Measurements from ENCODE around the gene NLGN3. TPM values are rescaled to one million over a fixed set of nuclear protein-coding genes. Genes with fewer than 3 reads are reported as not detected.

The NLGN3 gene
- total RNA-seq, 1 donor from 2014 or later: under 0.01 TPM

- FAIRE-seq (no peak), DNase-seq (ENCODE audit: low read depth) (no peak)
- no peak for TF ChIP-seq CTCF (IDR thresholded peaks at IDR 0.05; ENCODE audit: insufficient read depth, low read length, severe bottlenecking)
- Histone ChIP-seq H3K4me3 (ENCODE audit: low read depth, low read length) (no peak overlapping the region), H3K27me3 (ENCODE audit: control insufficient read depth, insufficient read depth, low read length) (no peaks in the 10 kb centered on the region), H3K36me3 (ENCODE audit: control insufficient read depth, insufficient read depth, low read length) (no peaks in the 10 kb centered on the region)
Observed at GRCh38 chrX:71168134-71168533, 23.5 kb downstream of the NLGN3 start.

GRCh38 chrX:71169586-71169985, 24.9 kb downstream of the NLGN3 start:
- no peak overlapping the region for H3K4me3 ChIP-seq (ENCODE audit: low read depth, low read length)
- no peaks in the 10 kb centered on the region for H3K27me3 ChIP-seq (ENCODE audit: control insufficient read depth, insufficient read depth, low read length)
- no peak for FAIRE-seq
- no peak for DNase-seq (ENCODE audit: low read depth)
- no peaks in the 10 kb centered on the region for H3K36me3 ChIP-seq (ENCODE audit: control insufficient read depth, insufficient read depth, low read length)
- no peak for TF ChIP-seq CTCF (IDR thresholded peaks at IDR 0.05; ENCODE audit: insufficient read depth, low read length, severe bottlenecking)

GRCh38 chrX:71170660-71171059, 26.0 kb downstream of the NLGN3 start:
- Histone ChIP-seq H3K4me3 (ENCODE audit: low read depth, low read length) (no peak overlapping the region), H3K27me3 (ENCODE audit: control insufficient read depth, insufficient read depth, low read length) (no peaks in the 10 kb centered on the region), H3K36me3 (ENCODE audit: control insufficient read depth, insufficient read depth, low read length) (no peaks in the 10 kb centered on the region)
- TF ChIP-seq CTCF (IDR thresholded peaks at IDR 0.05; ENCODE audit: insufficient read depth, low read length, severe bottlenecking): no peak
- no peak for FAIRE-seq
- DNase-seq (ENCODE audit: low read depth): no peak

- DNase-seq (ENCODE audit: low read depth) (no peak), FAIRE-seq (no peak)
- Histone ChIP-seq H3K36me3 (ENCODE audit: control insufficient read depth, insufficient read depth, low read length) (no peaks in the 10 kb centered on the region), H3K4me3 (ENCODE audit: low read depth, low read length) (no peak overlapping the region), H3K27me3 (ENCODE audit: control insufficient read depth, insufficient read depth, low read length) (no peaks in the 10 kb centered on the region)
- TF ChIP-seq CTCF (IDR thresholded peaks at IDR 0.05; ENCODE audit: insufficient read depth, low read length, severe bottlenecking): no peak
Observed at GRCh38 chrX:71171110-71171801, 26.6 kb downstream of the NLGN3 start.

GRCh38 chrX:71173440-71173839, 28.8 kb downstream of the NLGN3 start:
- DNase-seq (ENCODE audit: low read depth) (no peak), FAIRE-seq (no peak)
- TF ChIP-seq CTCF (IDR thresholded peaks at IDR 0.05; ENCODE audit: insufficient read depth, low read length, severe bottlenecking): no peak
- H3K27me3 ChIP-seq (ENCODE audit: control insufficient read depth, insufficient read depth, low read length): no peaks in the 10 kb centered on the region
- H3K36me3 ChIP-seq (ENCODE audit: control insufficient read depth, insufficient read depth, low read length): no peaks in the 10 kb centered on the region
- H3K4me3 ChIP-seq (ENCODE audit: low read depth, low read length): no peak overlapping the region

- Histone ChIP-seq H3K27me3 (ENCODE audit: control insufficient read depth, insufficient read depth, low read length) (no peaks in the 10 kb centered on the region), H3K4me3 (ENCODE audit: low read depth, low read length) (no peak overlapping the region), H3K36me3 (ENCODE audit: control insufficient read depth, insufficient read depth, low read length) (no peaks in the 10 kb centered on the region)
- no peak for FAIRE-seq
- no peak for DNase-seq (ENCODE audit: low read depth)
- TF ChIP-seq CTCF (IDR thresholded peaks at IDR 0.05; ENCODE audit: insufficient read depth, low read length, severe bottlenecking): no peak
Observed at GRCh38 chrX:71174795-71175194, 30.2 kb downstream of the NLGN3 start.

Measured in bronchial epithelial cell (primary cell).